ENCODE measurements around the gene ANO10.

DNA sequence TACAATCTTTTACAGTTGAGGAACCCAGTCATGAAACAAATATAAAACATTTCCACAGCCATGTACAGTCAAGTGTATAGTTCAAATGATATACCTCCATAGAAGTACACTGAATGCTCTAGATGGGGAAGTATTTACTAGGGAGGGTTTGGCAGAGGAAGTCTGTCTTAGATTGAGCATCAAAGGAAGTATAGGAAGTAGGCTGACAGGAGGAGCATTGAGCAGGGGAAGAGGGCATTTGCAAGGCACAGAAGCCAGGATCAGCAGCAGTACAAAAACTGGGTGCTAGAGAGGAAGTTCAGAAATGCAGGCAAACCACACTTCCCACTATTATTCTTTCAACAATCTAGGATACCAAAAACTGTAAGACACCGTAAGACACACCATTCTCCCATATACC lies 122.6 kb downstream of the ANO10 start:
- TF ChIP-seq, protein P1, sequence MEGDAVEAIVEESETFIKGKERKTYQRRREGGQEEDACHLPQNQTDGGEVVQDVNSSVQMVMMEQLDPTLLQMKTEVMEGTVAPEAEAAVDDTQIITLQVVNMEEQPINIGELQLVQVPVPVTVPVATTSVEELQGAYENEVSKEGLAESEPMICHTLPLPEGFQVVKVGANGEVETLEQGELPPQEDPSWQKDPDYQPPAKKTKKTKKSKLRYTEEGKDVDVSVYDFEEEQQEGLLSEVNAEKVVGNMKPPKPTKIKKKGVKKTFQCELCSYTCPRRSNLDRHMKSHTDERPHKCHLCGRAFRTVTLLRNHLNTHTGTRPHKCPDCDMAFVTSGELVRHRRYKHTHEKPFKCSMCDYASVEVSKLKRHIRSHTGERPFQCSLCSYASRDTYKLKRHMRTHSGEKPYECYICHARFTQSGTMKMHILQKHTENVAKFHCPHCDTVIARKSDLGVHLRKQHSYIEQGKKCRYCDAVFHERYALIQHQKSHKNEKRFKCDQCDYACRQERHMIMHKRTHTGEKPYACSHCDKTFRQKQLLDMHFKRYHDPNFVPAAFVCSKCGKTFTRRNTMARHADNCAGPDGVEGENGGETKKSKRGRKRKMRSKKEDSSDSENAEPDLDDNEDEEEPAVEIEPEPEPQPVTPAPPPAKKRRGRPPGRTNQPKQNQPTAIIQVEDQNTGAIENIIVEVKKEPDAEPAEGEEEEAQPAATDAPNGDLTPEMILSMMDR (IDR thresholded peaks at IDR 0.05; ENCODE audit: insufficient read depth, low read depth, low read length), result no peak
- TF ChIP-seq EZH2 (IDR thresholded peaks at IDR 0.05; ENCODE audit: insufficient read depth, low read length), result no peak
